Stimulated activated naive CD8-positive, alpha-beta T cell treated with anti-CD3 and anti-CD28 coated beads, Interleukin-15, amount 100 ng/mL, for 72 hours (primary cell): ENCODE data around the gene CCDC191.
A peak's percentile ranks its signal among the peaks of the same experiment; 100 is the strongest.

Source experiments
- ATAC-seq: fragments of 150-1000 bp; cut with Tn5 transposase; 2 replicates; pipeline ENCODE4 v1.10.0; 2021; ENCODE audit warnings: mild to moderate bottlenecking, moderate library complexity
- DNase-seq, 2 donors: peaks; one replicate each; pipeline ENCODE4 v3.0.0; 2021 to 2022
- H3K27ac Mint-ChIP-seq, 2 donors: one replicate each; pipeline ENCODE4 v1.8.0; 2022; ENCODE audit warnings: mild to moderate bottlenecking in 2 of 2, mixed read lengths in 2 of 2, moderate library complexity in 2 of 2
- H3K27me3 Mint-ChIP-seq: one replicate; pipeline ENCODE4 v1.8.0; 2022; ENCODE audit warnings: mixed read lengths
- H3K4me1 Mint-ChIP-seq: one replicate; pipeline ENCODE4 v1.8.0; 2022; ENCODE audit warnings: mild to moderate bottlenecking, mixed read lengths
- H3K4me3 Mint-ChIP-seq, 2 donors: one replicate each; pipeline ENCODE4 v1.8.0; 2022; ENCODE audit warnings: mild to moderate bottlenecking in 2 of 2, mixed read lengths in 2 of 2, moderate library complexity in 1 of 2
- H3K9me3 Mint-ChIP-seq, 2 donors: one replicate each; pipeline ENCODE4 v1.8.0; 2022; ENCODE audit warnings: mixed read lengths in 2 of 2

The CCDC191 gene

GRCh38 chr3:114056130-114057010, at the start of gene CCDC191, which contains the start of gene QTRT2:
Gene CCDC191, minus strand, starts transcription at chr3:114056526. Its CDS starts 60 bp downstream, at chr3:114056466.
Gene QTRT2, plus strand, starts transcription at chr3:114056737. Its CDS starts 8,521 bp downstream, at chr3:114065258.
- Mint-ChIP-seq H3K9me3 (no peaks in the 10 kb centered on the region), H3K27ac (peak within 1 kb of the TSS; percentile 91 to 95), H3K4me3 (peak within 1 kb of the TSS; percentile 88 to 96), H3K27me3 (no peaks in the 10 kb centered on the region), H3K4me1 (peaks cover 44% of the 10 kb centered on the region)
- peak; percentile 98 for ATAC-seq
- DNase-seq = peak; percentile 96 to 99

GRCh38 chr3:114104414-114104813, 48.1 kb upstream of the CCDC191 start:
- no peak for ATAC-seq
- H3K4me1 Mint-ChIP-seq = no peaks in the 10 kb centered on the region
- H3K27ac Mint-ChIP-seq = no peak overlapping the region
- no peaks in the 10 kb centered on the region for H3K9me3 Mint-ChIP-seq
- DNase-seq = no peak
- no peak overlapping the region for H3K4me3 Mint-ChIP-seq
- peaks cover 13% of the 10 kb centered on the region for H3K27me3 Mint-ChIP-seq

- Mint-ChIP-seq H3K27ac (no peak overlapping the region), H3K4me3 (no peak overlapping the region), H3K27me3 (peaks cover 10% of the 10 kb centered on the region), H3K4me1 (no peaks in the 10 kb centered on the region), H3K9me3 (no peaks in the 10 kb centered on the region)
- ATAC-seq = no peak
- DNase-seq = no peak
Observed at GRCh38 chr3:114103858-114104257, 47.5 kb upstream of the CCDC191 start.

GRCh38 chr3:114103181-114103580, 46.9 kb upstream of the CCDC191 start:
- ATAC-seq (no peak), DNase-seq (no peak)
- H3K9me3 Mint-ChIP-seq = no peaks in the 10 kb centered on the region
- H3K27me3 Mint-ChIP-seq = peaks cover 10% of the 10 kb centered on the region
- H3K4me1 Mint-ChIP-seq = no peaks in the 10 kb centered on the region
- H3K4me3 Mint-ChIP-seq = no peak overlapping the region
- H3K27ac Mint-ChIP-seq = no peak overlapping the region

- no peaks in the 10 kb centered on the region for H3K9me3 Mint-ChIP-seq
- H3K4me3 Mint-ChIP-seq = no peak overlapping the region
- ATAC-seq (no peak), DNase-seq (no peak)
- no peak overlapping the region for H3K27ac Mint-ChIP-seq
- H3K4me1 Mint-ChIP-seq = no peaks in the 10 kb centered on the region
- H3K27me3 Mint-ChIP-seq = peaks cover 10% of the 10 kb centered on the region
Observed at GRCh38 chr3:114101101-114101500, 44.8 kb upstream of the CCDC191 start.

GRCh38 chr3:114095796-114096195, 39.5 kb upstream of the CCDC191 start:
- DNase-seq = no peak
- no peak overlapping the region for H3K27ac Mint-ChIP-seq
- no peak overlapping the region for H3K4me3 Mint-ChIP-seq
- no peak for ATAC-seq
- H3K9me3 Mint-ChIP-seq = no peaks in the 10 kb centered on the region
- peaks cover 6% of the 10 kb centered on the region for H3K4me1 Mint-ChIP-seq
- H3K27me3 Mint-ChIP-seq = peaks cover 5% of the 10 kb centered on the region

- Mint-ChIP-seq H3K9me3 (no peaks in the 10 kb centered on the region), H3K4me3 (no peak overlapping the region), H3K4me1 (peaks cover 6% of the 10 kb centered on the region), H3K27me3 (no peaks in the 10 kb centered on the region), H3K27ac (no peak overlapping the region)
- DNase-seq = no peak
- no peak for ATAC-seq
Observed at GRCh38 chr3:114093596-114093995, 37.3 kb upstream of the CCDC191 start.

GRCh38 chr3:114093016-114093380, 36.7 kb upstream of the CCDC191 start:
- Mint-ChIP-seq H3K27me3 (no peaks in the 10 kb centered on the region), H3K4me3 (no peak overlapping the region), H3K9me3 (no peaks in the 10 kb centered on the region), H3K27ac (no peak overlapping the region), H3K4me1 (peaks cover 6% of the 10 kb centered on the region)
- DNase-seq = no peak
- no peak for ATAC-seq

- DNase-seq (no peak), ATAC-seq (no peak)
- H3K27ac Mint-ChIP-seq = no peak overlapping the region
- no peak overlapping the region for H3K4me3 Mint-ChIP-seq
- H3K4me1 Mint-ChIP-seq = peaks cover 6% of the 10 kb centered on the region
- no peaks in the 10 kb centered on the region for H3K27me3 Mint-ChIP-seq
- no peaks in the 10 kb centered on the region for H3K9me3 Mint-ChIP-seq
Observed at GRCh38 chr3:114092151-114093015, 36.1 kb upstream of the CCDC191 start.

GRCh38 chr3:114089675-114090074, 33.3 kb upstream of the CCDC191 start:
- Mint-ChIP-seq H3K27me3 (no peaks in the 10 kb centered on the region), H3K4me3 (no peak overlapping the region), H3K9me3 (no peaks in the 10 kb centered on the region), H3K4me1 (peaks cover 6% of the 10 kb centered on the region), H3K27ac (no peak overlapping the region)
- ATAC-seq (no peak), DNase-seq (no peak)

GRCh38 chr3:114086356-114086755, 30.0 kb upstream of the CCDC191 start:
- Mint-ChIP-seq H3K27ac (no peak overlapping the region), H3K4me1 (no peaks in the 10 kb centered on the region), H3K27me3 (no peaks in the 10 kb centered on the region), H3K4me3 (no peak overlapping the region), H3K9me3 (no peaks in the 10 kb centered on the region)
- no peak for DNase-seq
- no peak for ATAC-seq

GRCh38 chr3:114083112-114083511, 26.8 kb upstream of the CCDC191 start:
- no peak overlapping the region for H3K27ac Mint-ChIP-seq
- no peaks in the 10 kb centered on the region for H3K9me3 Mint-ChIP-seq
- ATAC-seq (no peak), DNase-seq (no peak)
- no peaks in the 10 kb centered on the region for H3K27me3 Mint-ChIP-seq
- H3K4me3 Mint-ChIP-seq = no peak overlapping the region
- no peaks in the 10 kb centered on the region for H3K4me1 Mint-ChIP-seq

- Mint-ChIP-seq H3K4me1 (no peaks in the 10 kb centered on the region), H3K4me3 (no peak overlapping the region), H3K9me3 (no peaks in the 10 kb centered on the region)
Observed at GRCh38 chr3:114081037-114081436, 24.7 kb upstream of the CCDC191 start.

GRCh38 chr3:114080201-114080600, 23.9 kb upstream of the CCDC191 start:
- peak overlapping the region in 1 of 2 donors; percentile 48 for H3K27ac Mint-ChIP-seq
- H3K9me3 Mint-ChIP-seq = no peaks in the 10 kb centered on the region

More at GRCh38 chr3:114081037-114081436, 24.7 kb upstream of the CCDC191 start:
- Mint-ChIP-seq H3K27me3 (no peaks in the 10 kb centered on the region), H3K27ac (no peak overlapping the region)
- ATAC-seq = no peak
- DNase-seq = no peak

GRCh38 chr3:114079761-114080160, 23.4 kb upstream of the CCDC191 start:
- peak overlapping the region in 1 of 2 donors; percentile 48 for H3K27ac Mint-ChIP-seq
- DNase-seq (no peak), ATAC-seq (no peak)
- H3K4me1 Mint-ChIP-seq = no peaks in the 10 kb centered on the region
- H3K27me3 Mint-ChIP-seq = no peaks in the 10 kb centered on the region
- no peaks in the 10 kb centered on the region for H3K9me3 Mint-ChIP-seq
- H3K4me3 Mint-ChIP-seq = no peak overlapping the region

More at GRCh38 chr3:114080201-114080600, 23.9 kb upstream of the CCDC191 start:
- Mint-ChIP-seq H3K27me3 (no peaks in the 10 kb centered on the region), H3K4me1 (no peaks in the 10 kb centered on the region), H3K4me3 (no peak overlapping the region)
- DNase-seq (no peak), ATAC-seq (no peak)

- no peaks in the 10 kb centered on the region for H3K9me3 Mint-ChIP-seq
- no peaks in the 10 kb centered on the region for H3K4me1 Mint-ChIP-seq
- no peak overlapping the region for H3K4me3 Mint-ChIP-seq
- no peak for ATAC-seq
- peak overlapping the region in 1 of 2 donors; percentile 78 for H3K27ac Mint-ChIP-seq
- no peaks in the 10 kb centered on the region for H3K27me3 Mint-ChIP-seq
- no peak for DNase-seq
Observed at GRCh38 chr3:114078126-114078525, 21.8 kb upstream of the CCDC191 start.
